Prostate gland (tissue), 2 donors: ENCODE measurements around the gene GPC5. TPM values are rescaled to one million over a fixed set of nuclear protein-coding genes. Genes with fewer than 3 reads are reported as not detected.

ENCODE experiments used
- DNase-seq: peaks from one replicate; pipeline ENCODE4 v3.0.0-alpha.2; 2019; ENCODE audit warnings: low spot score
- H3K27ac ChIP-seq, 2 donors: fragments of 200-600 bp; sonication (generic); 2 replicates each; pipeline ENCODE4 v1.5.1; 2017 to 2019
- H3K27me3 ChIP-seq: fragments of 200-600 bp; sonication (generic); replicated peaks from 2 replicates; pipeline ENCODE4 v1.5.1; 2019; ENCODE audit not compliant: insufficient read depth
- H3K36me3 ChIP-seq, 2 donors: fragments of 200-600 bp; sonication (generic); 1 replicate in 1 of 2; 2 replicates in 1 of 2; pipeline versions ENCODE4 v1.5.1 to v1.8.1; 2017 to 2019
- H3K4me1 ChIP-seq: fragments of 200-600 bp; sonication (generic); replicated peaks from 2 replicates; pipeline ENCODE4 v1.5.1; 2019
- H3K4me3 ChIP-seq, 2 donors: fragments of 200-600 bp; sonication (generic); 2 replicates each; pipeline ENCODE4 v1.5.1; 2017 to 2019
- H3K9me3 ChIP-seq: fragments of 200-600 bp; sonication (generic); 2 replicates; pipeline ENCODE4 v1.5.1; 2017
- POLR2A ChIP-seq: fragments of 450-650 bp; IDR thresholded peaks from one replicate; pipeline ENCODE4 v1.6.1; 2016; ENCODE audit warnings: antibody characterized with exemption, mild to moderate bottlenecking
- POLR2AphosphoS5 ChIP-seq: sonication (generic); formaldehyde crosslinking; IDR thresholded peaks from one replicate; pipeline ENCODE4 v1.6.1; 2017; ENCODE audit warnings: antibody characterized with exemption
- WGBS: methylation state at CpG from one replicate; pipeline ENCODE4 v1.1.5; 2018; 5-methylcytosine and 5-hydroxymethylcytosine counted together
- intact Hi-C: fragments of 100-400 bp; cut with DNase I; formaldehyde crosslinking; loops from one replicate; pipeline ENCODE4 v1.14.2; 2022
- total RNA-seq, 2 donors: library from RNA; depleted of rRNA; stranded (reverse); fragments of >200 nt; gene quantifications; one replicate each; pipeline ENCODE4 v1.1.0, GENCODE V29; 2016
- TF ChIP-seq, protein P1 (sequence below), 4 experiments: fragments of 200-600 bp in 2 of 4; fragments of 450-650 bp in 2 of 4; sonication (generic) in 2 of 4; IDR thresholded peaks; 1 replicate in 3 of 4; 2 replicates in 1 of 4; pipeline ENCODE4 v1.5.1; 2016 to 2019; ENCODE audit warnings: antibody characterized with exemption in 4 of 4, mild to moderate bottlenecking in 2 of 4, moderate library complexity in 2 of 4

The GPC5 gene
- total RNA-seq, 2 donors from 2014 or later, result 0.23 to 35.0 TPM

DNA sequence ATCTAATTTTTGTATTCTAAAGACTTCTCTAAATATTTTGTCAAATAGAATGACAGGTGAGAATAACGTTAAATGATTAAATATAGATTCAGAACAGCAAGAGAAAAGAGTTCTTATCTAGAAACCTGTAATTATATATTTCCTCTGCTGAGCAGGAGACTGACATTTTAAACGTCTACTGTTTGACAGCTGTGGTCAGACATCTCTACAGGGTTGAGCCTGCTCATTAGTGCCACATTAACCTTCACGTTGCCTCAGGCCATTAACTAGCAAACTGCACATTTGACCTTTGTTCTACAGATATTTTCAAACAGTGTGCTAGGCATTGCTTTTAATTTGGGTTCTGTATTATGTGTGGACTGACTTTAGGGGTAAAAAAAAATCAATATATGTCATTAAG lies 347.5 kb downstream of the GPC5 start:
- H3K27ac ChIP-seq, result no peak overlapping the region
- H3K27me3 ChIP-seq, result no peaks in the 10 kb centered on the region
- DNase-seq, result no peak
- TF ChIP-seq, protein P1, sequence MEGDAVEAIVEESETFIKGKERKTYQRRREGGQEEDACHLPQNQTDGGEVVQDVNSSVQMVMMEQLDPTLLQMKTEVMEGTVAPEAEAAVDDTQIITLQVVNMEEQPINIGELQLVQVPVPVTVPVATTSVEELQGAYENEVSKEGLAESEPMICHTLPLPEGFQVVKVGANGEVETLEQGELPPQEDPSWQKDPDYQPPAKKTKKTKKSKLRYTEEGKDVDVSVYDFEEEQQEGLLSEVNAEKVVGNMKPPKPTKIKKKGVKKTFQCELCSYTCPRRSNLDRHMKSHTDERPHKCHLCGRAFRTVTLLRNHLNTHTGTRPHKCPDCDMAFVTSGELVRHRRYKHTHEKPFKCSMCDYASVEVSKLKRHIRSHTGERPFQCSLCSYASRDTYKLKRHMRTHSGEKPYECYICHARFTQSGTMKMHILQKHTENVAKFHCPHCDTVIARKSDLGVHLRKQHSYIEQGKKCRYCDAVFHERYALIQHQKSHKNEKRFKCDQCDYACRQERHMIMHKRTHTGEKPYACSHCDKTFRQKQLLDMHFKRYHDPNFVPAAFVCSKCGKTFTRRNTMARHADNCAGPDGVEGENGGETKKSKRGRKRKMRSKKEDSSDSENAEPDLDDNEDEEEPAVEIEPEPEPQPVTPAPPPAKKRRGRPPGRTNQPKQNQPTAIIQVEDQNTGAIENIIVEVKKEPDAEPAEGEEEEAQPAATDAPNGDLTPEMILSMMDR (IDR thresholded peaks at IDR 0.05), result no peak
- TF ChIP-seq POLR2AphosphoS5, result no peak
- no peak for TF ChIP-seq POLR2A
- H3K4me3 ChIP-seq, result no peak overlapping the region
- intact Hi-C loops, result no loop called here
- H3K36me3 ChIP-seq, result no peaks in the 10 kb centered on the region
- no peaks in the 10 kb centered on the region for H3K4me1 ChIP-seq
- no peaks in the 10 kb centered on the region for H3K9me3 ChIP-seq
- 29% methylated on average over 3 of the region's 3 CpGs for WGBS

DNA sequence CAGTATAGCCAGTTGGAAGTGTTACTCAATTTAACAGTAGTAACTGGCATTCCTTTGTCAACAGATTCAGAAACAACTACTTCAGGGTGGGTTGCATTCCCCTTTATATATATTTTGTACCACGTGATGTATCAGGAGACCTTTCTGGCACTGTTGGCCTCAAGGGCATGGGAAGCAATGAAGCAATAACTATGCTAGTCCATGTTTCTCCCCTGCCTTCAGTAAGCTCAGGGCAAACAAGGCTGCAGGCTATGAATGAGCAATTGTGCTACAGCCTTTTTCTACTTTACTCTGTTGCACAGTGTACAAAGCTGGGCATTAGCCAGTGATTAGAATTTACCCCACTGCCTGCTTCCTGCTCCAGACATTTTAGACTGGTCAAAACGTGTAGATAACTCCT lies 348.8 kb downstream of the GPC5 start:
- Histone ChIP-seq H3K27me3 (no peaks in the 10 kb centered on the region), H3K4me3 (no peak overlapping the region), H3K4me1 (no peaks in the 10 kb centered on the region), H3K36me3 (no peaks in the 10 kb centered on the region), H3K27ac (no peak overlapping the region), H3K9me3 (no peaks in the 10 kb centered on the region)
- TF ChIP-seq, protein P1 (IDR thresholded peaks at IDR 0.05), result no peak
- TF ChIP-seq POLR2AphosphoS5, result no peak
- no peak for TF ChIP-seq POLR2A
- intact Hi-C loops, result no loop called here
- 37% methylated on average over 2 of the region's 2 CpGs for WGBS
- DNase-seq, result no peak

DNA sequence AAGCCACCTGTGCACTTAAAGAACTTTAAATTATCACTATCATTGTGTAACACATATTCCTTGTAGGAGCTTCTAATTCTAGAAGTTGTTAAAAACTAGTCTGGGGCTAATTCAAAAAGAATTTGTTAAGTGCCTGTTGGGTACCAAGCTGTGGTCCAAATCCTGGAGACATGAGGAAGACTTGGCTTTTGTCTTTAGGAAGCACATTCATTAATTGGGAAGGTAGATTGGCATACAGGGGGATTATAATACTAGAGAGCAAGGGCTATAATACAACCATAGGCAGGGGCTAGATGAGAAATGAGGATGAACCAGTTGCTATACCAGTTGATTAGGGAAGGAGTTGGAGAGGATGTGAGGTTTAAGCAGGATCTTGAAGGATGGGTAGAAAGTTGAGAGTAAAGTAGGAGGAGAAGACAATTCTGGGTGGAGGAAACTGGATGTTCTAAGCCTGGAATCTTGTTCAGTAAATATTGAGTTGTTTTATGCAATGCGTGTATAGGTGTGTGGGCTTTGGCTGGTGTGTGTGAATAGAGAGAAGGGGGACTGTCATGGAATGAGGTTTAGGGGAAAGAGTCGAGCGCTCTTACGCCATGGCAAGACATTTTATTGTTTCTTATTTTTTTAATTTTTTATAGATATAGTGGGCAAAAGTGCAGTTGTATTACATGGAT lies 350.1 kb downstream of the GPC5 start:
- no peaks in the 10 kb centered on the region for H3K9me3 ChIP-seq
- H3K36me3 ChIP-seq, result no peaks in the 10 kb centered on the region
- H3K27ac ChIP-seq, result no peak overlapping the region
- intact Hi-C loops, result no loop called here
- H3K4me1 ChIP-seq, result no peaks in the 10 kb centered on the region
- H3K27me3 ChIP-seq, result no peaks in the 10 kb centered on the region
- no peak for TF ChIP-seq POLR2A
- no peak for TF ChIP-seq POLR2AphosphoS5
- TF ChIP-seq, protein P1 (IDR thresholded peaks at IDR 0.05), result no peak
- no peak for DNase-seq
- no peak overlapping the region for H3K4me3 ChIP-seq
- 97% methylated on average over 4 of the region's 4 CpGs for WGBS

DNA sequence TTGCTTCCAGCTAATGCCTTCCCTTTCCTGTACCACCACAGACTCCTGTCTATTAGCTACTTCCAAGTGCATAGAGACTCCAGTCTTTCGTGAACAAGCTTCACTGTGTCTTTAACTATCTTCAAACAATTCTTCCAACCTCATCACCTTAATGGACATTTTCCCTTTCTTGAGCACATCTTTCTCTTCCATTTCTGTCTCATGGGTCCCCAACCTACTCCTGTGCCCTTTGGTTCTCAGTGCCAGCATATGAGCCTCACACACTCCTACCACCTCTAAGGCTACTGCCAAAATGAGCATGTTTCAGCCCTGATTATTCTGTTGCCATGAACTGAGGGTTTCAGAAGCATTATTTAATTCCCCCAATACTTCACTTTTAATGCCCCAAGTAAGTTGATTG lies 360.3 kb downstream of the GPC5 start:
- intact Hi-C loops, result no loop called here
- Histone ChIP-seq H3K36me3 (no peaks in the 10 kb centered on the region), H3K4me3 (no peak overlapping the region), H3K4me1 (no peaks in the 10 kb centered on the region), H3K27me3 (no peaks in the 10 kb centered on the region), H3K27ac (no peak overlapping the region), H3K9me3 (no peaks in the 10 kb centered on the region)
- WGBS, result 92% methylated on average over 1 of the region's 1 CpG
- TF ChIP-seq POLR2AphosphoS5 (no peak), POLR2A (no peak)
- TF ChIP-seq, protein P1 (IDR thresholded peaks at IDR 0.05), result no peak
- DNase-seq, result no peak

DNA sequence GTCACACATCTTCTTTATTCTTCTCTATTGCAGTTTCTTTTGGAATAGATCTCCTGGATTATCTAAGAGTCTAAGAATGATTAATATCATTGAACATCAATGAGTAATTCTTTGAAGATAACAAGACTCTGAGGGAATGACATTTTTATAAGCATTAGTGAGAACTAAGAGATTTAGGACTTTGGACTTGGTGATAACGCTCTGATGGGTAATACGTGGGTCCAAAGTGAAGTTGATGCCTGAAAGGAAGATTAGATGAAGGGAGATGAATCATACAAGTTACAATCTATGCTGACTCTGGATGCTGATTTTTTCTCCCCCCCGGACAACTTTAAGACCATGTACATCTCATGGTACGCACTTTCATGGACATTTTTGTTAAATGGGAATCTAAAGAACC lies 364.5 kb downstream of the GPC5 start:
- WGBS, result 74% methylated on average over 4 of the region's 4 CpGs
- H3K27me3 ChIP-seq, result no peaks in the 10 kb centered on the region
- TF ChIP-seq POLR2AphosphoS5, result no peak
- TF ChIP-seq, protein P1 (IDR thresholded peaks at IDR 0.05), result no peak
- TF ChIP-seq POLR2A, result no peak
- H3K27ac ChIP-seq, result no peak overlapping the region
- no peak overlapping the region for H3K4me3 ChIP-seq
- H3K4me1 ChIP-seq, result no peaks in the 10 kb centered on the region
- intact Hi-C loops, result no loop called here
- H3K9me3 ChIP-seq, result no peaks in the 10 kb centered on the region
- no peaks in the 10 kb centered on the region for H3K36me3 ChIP-seq
- no peak for DNase-seq
